Progenitor cell of endocrine pancreas (in vitro differentiated cells): ENCODE measurements around the gene FOXE3. TPM values are rescaled to one million over a fixed set of nuclear protein-coding genes. Genes with fewer than 3 reads are reported as not detected.

ENCODE experiments used
- total RNA-seq: library from RNA; stranded (reverse); gene quantifications from 2 replicates; pipeline ENCODE4 v1.2.1, GENCODE V29; 2021

The FOXE3 gene
- total RNA-seq, 1 donor from 2014 or later, result not detected

Other genes with a start within 250 kb of the FOXE3 start
- gene PDZK1IP1, start 226.2 kb upstream of the FOXE3 start, total RNA-seq, result not detected in 2 replicates
- gene TAL1, start 184.1 kb upstream of the FOXE3 start, total RNA-seq, result not detected in 2 replicates
- 14.8 TPM in 2 replicates for gene STIL, start 102.1 kb upstream of the FOXE3 start, total RNA-seq
- gene CMPK1, start 82.5 kb upstream of the FOXE3 start, total RNA-seq, result 51.7 and 53.1 TPM in 2 replicates
- 0.05 TPM in 1 of 2 replicates, not detected in the other for gene FOXD2, start 21.8 kb downstream of the FOXE3 start, total RNA-seq